Measurements from ENCODE around the gene TRMO. TPM values are rescaled to one million over a fixed set of nuclear protein-coding genes. Genes with fewer than 3 reads are reported as not detected.

Gene TRMO
- total RNA-seq, 4 donors from 2014 or later, result 10.5 to 23.4 (median 15.7) TPM

DNA sequence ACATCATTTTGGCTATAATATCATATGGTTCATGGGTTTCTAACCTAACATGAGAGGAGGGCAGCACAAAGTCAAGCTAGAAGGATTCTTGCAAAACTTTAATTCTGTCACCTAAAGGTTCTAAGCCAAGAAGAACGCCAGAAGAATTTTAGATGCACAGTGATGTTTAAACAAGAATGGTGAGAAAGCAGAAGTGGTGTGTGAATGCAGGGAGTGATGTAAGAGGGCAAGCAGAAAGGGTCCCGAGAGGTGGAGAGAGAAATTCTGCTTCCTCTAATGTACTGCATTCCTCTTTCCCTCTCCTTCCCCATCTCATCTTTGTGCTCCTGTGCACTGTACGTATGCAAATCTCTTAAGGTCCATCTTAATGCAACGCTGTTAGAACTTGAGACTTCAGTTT is 2.1 kb upstream of the TRMO start:
- TF ChIP-seq, protein P1, sequence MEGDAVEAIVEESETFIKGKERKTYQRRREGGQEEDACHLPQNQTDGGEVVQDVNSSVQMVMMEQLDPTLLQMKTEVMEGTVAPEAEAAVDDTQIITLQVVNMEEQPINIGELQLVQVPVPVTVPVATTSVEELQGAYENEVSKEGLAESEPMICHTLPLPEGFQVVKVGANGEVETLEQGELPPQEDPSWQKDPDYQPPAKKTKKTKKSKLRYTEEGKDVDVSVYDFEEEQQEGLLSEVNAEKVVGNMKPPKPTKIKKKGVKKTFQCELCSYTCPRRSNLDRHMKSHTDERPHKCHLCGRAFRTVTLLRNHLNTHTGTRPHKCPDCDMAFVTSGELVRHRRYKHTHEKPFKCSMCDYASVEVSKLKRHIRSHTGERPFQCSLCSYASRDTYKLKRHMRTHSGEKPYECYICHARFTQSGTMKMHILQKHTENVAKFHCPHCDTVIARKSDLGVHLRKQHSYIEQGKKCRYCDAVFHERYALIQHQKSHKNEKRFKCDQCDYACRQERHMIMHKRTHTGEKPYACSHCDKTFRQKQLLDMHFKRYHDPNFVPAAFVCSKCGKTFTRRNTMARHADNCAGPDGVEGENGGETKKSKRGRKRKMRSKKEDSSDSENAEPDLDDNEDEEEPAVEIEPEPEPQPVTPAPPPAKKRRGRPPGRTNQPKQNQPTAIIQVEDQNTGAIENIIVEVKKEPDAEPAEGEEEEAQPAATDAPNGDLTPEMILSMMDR (IDR thresholded peaks at IDR 0.05 in 4 of 5, conservative IDR thresholded peaks at IDR 0.05 in 1 of 5), result no peak
- TF ChIP-seq POLR2A (IDR thresholded peaks at IDR 0.05), result no peak
- H3K36me3 ChIP-seq, result no peaks in the 10 kb centered on the region
- H3K27ac ChIP-seq, result no peak overlapping the region
- no peaks in the 10 kb centered on the region for H3K9me3 ChIP-seq
- H3K27me3 ChIP-seq, result peaks cover 3 to 12% (median 4%) of the 10 kb centered on the region in 3 donors
- intact Hi-C loops (cut with DNase I; ENCODE audit: low total_unique reads), result loop anchor here (5.0 to 10.0 kb wide), 5 partner anchors 38 to 1507 kb away; partner anchors contain the start of genes CORO2A and ZNF367
- peaks cover 17 to 29% of the 10 kb centered on the region in 2 donors for H3K4me1 ChIP-seq
- DNase-seq (no peak), ATAC-seq (no peak)
- in situ Hi-C loops (cut with MboI; ENCODE audit: low sequenced_read_pairs in 4 of 4), result loop anchor here (5.0 to 25.0 kb wide), 6 partner anchors 110 to 863 kb away; partner anchors contain the start of genes TBC1D2 (in 2 of the 4) and ANKS6 (in 1 of the 4)
- no peak overlapping the region for H3K4me3 ChIP-seq

DNA sequence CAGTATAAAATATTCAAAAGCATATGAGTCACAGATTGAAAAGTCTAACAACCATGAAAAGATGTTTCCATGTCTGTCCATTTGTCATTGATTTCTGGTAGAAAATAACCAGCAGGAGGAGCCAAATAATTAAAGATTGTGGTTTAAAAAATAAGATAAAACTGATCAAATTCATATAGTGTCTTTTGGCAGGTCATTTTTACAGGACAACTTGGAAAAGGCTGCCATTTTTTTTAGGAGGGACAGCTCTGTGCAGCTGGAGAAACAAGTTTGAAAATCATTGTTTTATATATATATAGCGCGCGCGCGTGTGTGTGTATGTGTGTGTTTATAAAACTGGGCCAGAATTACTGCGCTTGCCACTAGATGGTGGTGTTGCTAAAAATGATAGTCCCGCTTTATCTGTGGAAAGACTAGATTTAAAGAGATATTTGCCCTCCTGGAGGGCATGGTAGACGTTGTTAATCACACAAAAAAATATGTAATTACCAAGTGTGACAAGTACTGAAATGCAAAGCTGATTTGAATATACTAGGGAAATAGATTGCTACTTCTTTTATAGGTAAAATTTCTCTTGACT is 1.3 kb upstream of the TRMO start:
- in situ Hi-C loops (cut with MboI; ENCODE audit: low sequenced_read_pairs in 4 of 4), result loop anchor here (5.0 to 25.0 kb wide), 6 partner anchors 111 to 864 kb away; partner anchors contain the start of genes TBC1D2 (in 2 of the 4) and ANKS6 (in 1 of the 4)
- peaks cover 17 to 34% of the 10 kb centered on the region in 2 donors for H3K4me1 ChIP-seq
- TF ChIP-seq, protein P1 (IDR thresholded peaks at IDR 0.05 in 4 of 5, conservative IDR thresholded peaks at IDR 0.05 in 1 of 5), result peak in 4 of 5 experiments; percentile 69 to 82 (median 76)
- TF ChIP-seq POLR2A (IDR thresholded peaks at IDR 0.05), result no peak
- peak; percentile 45 to 62 for ATAC-seq
- no peaks in the 10 kb centered on the region for H3K36me3 ChIP-seq
- H3K27me3 ChIP-seq, result peaks cover 0 to 5% (median 4%) of the 10 kb centered on the region in 3 donors
- H3K4me3 ChIP-seq, result peak overlapping the region; percentile 43 to 71 (median 66)
- H3K27ac ChIP-seq, result peak overlapping the region; percentile 90 to 98 (median 94)
- intact Hi-C loops (cut with DNase I; ENCODE audit: low total_unique reads), result loop anchor here (1.0 to 10.0 kb wide), 8 partner anchors 39 to 1506 kb away; partner anchors contain the start of genes CORO2A, XPA and ZNF367
- H3K9me3 ChIP-seq, result no peaks in the 10 kb centered on the region
- DNase-seq, result peak; percentile 48 to 78

DNA sequence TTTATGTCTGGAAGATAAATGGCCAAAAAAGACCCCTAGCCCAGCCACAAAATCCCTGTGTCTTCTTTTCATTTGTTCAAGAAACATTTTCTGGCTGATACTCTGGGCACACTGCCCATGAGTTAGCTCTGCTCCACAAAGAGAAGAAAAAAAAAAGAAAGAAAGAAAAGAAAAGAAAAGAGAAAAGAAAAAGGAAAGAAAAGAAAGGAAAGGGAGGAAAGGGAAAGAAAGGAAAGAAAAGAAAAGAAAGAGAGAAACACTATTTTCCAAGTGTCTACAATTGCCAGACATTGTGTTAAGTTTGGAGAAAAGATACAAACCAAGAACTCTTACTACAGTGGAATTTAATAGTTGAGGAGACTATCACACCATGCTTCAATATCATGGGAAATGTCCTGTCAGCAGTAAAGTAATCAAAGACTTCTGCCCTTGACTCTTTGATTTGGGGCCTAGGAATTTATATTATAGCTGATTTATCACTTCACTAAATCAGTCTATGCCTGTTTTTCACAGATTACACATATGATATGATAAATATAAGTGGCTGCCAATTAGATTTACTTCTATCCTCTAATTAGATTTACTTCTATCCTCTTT is 3.0 kb downstream of the TRMO start:
- Histone ChIP-seq H3K4me3 (no peak overlapping the region), H3K9me3 (no peaks in the 10 kb centered on the region), H3K4me1 (peaks cover 17 to 34% of the 10 kb centered on the region in 2 donors), H3K36me3 (no peaks in the 10 kb centered on the region), H3K27ac (no peak overlapping the region), H3K27me3 (no peaks in the 10 kb centered on the region)
- intact Hi-C loops (cut with DNase I; ENCODE audit: low total_unique reads), result no loop called here
- TF ChIP-seq POLR2A (IDR thresholded peaks at IDR 0.05), result no peak
- TF ChIP-seq, protein P1 (IDR thresholded peaks at IDR 0.05 in 4 of 5, conservative IDR thresholded peaks at IDR 0.05 in 1 of 5), result no peak
- DNase-seq (no peak), ATAC-seq (no peak)
- in situ Hi-C loops (cut with MboI; ENCODE audit: low sequenced_read_pairs in 4 of 4), result loop anchor here (5.0 to 25.0 kb wide), 7 partner anchors 115 to 868 kb away; partner anchors contain the start of genes NANS (in 2 of the 4), TBC1D2 (in 2 of the 4) and ANKS6 (in 1 of the 4)

DNA sequence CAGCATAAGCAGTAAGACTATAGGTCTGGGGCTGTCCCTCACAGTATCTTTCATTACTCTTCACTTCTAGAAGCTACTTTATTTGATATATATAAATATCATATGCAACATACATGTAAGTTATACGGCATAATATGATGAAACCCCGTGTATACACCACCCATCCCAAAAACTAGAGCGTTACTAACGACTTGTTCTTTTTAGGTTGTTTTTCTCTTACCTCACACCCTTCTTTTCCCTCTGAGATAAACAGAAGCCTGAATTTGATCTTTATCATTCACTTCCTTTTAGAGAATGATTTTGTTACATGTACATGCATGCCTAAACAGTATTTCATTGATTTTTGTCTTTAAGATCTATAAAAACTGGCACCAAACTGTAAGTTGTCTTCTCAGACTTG is 3.7 kb downstream of the TRMO start:
- TF ChIP-seq, protein P1 (IDR thresholded peaks at IDR 0.05 in 4 of 5, conservative IDR thresholded peaks at IDR 0.05 in 1 of 5), result no peak
- no peak for TF ChIP-seq POLR2A (IDR thresholded peaks at IDR 0.05)
- intact Hi-C loops (cut with DNase I; ENCODE audit: low total_unique reads), result no loop called here
- no peaks in the 10 kb centered on the region for H3K36me3 ChIP-seq
- ATAC-seq, result no peak
- DNase-seq, result no peak
- H3K4me1 ChIP-seq, result peaks cover 17 to 29% of the 10 kb centered on the region in 2 donors
- H3K27ac ChIP-seq, result no peak overlapping the region
- H3K4me3 ChIP-seq, result no peak overlapping the region
- in situ Hi-C loops (cut with MboI; ENCODE audit: low sequenced_read_pairs in 4 of 4), result loop anchor here (5.0 to 25.0 kb wide), 7 partner anchors 116 to 869 kb away; partner anchors contain the start of genes NANS (in 2 of the 4), TBC1D2 (in 2 of the 4) and ANKS6 (in 1 of the 4)
- H3K9me3 ChIP-seq, result no peaks in the 10 kb centered on the region
- no peaks in the 10 kb centered on the region for H3K27me3 ChIP-seq

Measured in gastrocnemius medialis (tissue), 4 donors.